Smooth muscle cell (in vitro differentiated cells): ENCODE results near the gene TREM2. TPM values are rescaled to one million over a fixed set of nuclear protein-coding genes. Genes with fewer than 3 reads are reported as not detected.

ENCODE experiments used
- DNase-seq: peaks from one replicate; lab custom pipeline; 2025; ENCODE audit not compliant: unreplicated experiment; lab: John Stamatoyannopoulos, UW
- H2AFZ ChIP-seq: fragments of 200-600 bp; sonication (generic); 2 replicates; pipeline ENCODE4 v1.6.0; 2016; ENCODE audit warnings: antibody characterized with exemption, low read depth, mild to moderate bottlenecking
- H3F3A ChIP-seq: fragments of 200-600 bp; sonication (generic); 2 replicates; pipeline ENCODE4 v1.6.0; 2017; ENCODE audit warnings: antibody characterized with exemption, low read depth
- H3K27ac ChIP-seq: fragments of 200-600 bp; sonication (generic); 2 replicates; pipeline ENCODE4 v1.5.1; 2016; ENCODE audit warnings: low read depth, mild to moderate bottlenecking
- H3K27me3 ChIP-seq: fragments of 200-600 bp; sonication (generic); 2 replicates; pipeline ENCODE4 v1.6.1; 2016; ENCODE audit warnings: low read depth, mild to moderate bottlenecking
- H3K36me3 ChIP-seq: fragments of 200-600 bp; sonication (generic); 2 replicates; pipeline ENCODE4 v1.5.1; 2016; ENCODE audit warnings: low read depth
- H3K4me1 ChIP-seq: fragments of 200-600 bp; sonication (generic); 2 replicates; pipeline ENCODE4 v1.5.1; 2016; ENCODE audit warnings: low read depth
- H3K4me2 ChIP-seq: fragments of 200-600 bp; sonication (generic); 2 replicates; pipeline ENCODE4 v1.6.0; 2016; ENCODE audit warnings: mild to moderate bottlenecking
- H3K4me3 ChIP-seq: fragments of 200-600 bp; sonication (generic); 2 replicates; pipeline ENCODE4 v1.5.1; 2016; ENCODE audit warnings: mild to moderate bottlenecking
- H3K79me2 ChIP-seq: fragments of 200-600 bp; sonication (generic); 2 replicates; pipeline ENCODE4 v1.6.0; 2016; ENCODE audit warnings: low read depth, mild to moderate bottlenecking
- H3K9ac ChIP-seq: fragments of 200-600 bp; sonication (generic); 2 replicates; pipeline ENCODE4 v1.6.0; 2016; ENCODE audit warnings: low read depth
- H3K9me3 ChIP-seq: fragments of 200-600 bp; sonication (generic); replicated peaks from 2 replicates; pipeline ENCODE4 v1.5.1; 2016; ENCODE audit warnings: low read depth
- H4K20me1 ChIP-seq: fragments of 200-600 bp; sonication (generic); 2 replicates; pipeline ENCODE4 v1.6.0; 2016; ENCODE audit warnings: low read depth
- WGBS: methylation state at CpG from one replicate; pipeline ENCODE4 v1.1.7; 2016; ENCODE audit warnings: low lambda C conversion rate; 5-methylcytosine and 5-hydroxymethylcytosine counted together
- polyA plus RNA-seq: library from polyadenylated mRNA; unstranded; fragments of >200 nt; fragmentation: Nextera tagmentation; extraction: Ambion mirVana; gene quantifications from 2 replicates; pipeline ENCODE4 v1.2.1, GENCODE V29; 2016
- total RNA-seq: library from RNA; depleted of rRNA; stranded (reverse); fragments of >200 nt; gene quantifications from 2 replicates; pipeline ENCODE4 v1.2.3, GENCODE V29; 2014
- TF ChIP-seq, protein P1 (sequence below): fragments of 200-600 bp; sonication (generic); IDR thresholded peaks from 2 replicates; pipeline ENCODE4 v1.5.1; 2017; ENCODE audit warnings: borderline replicate concordance, mild to moderate bottlenecking, antibody characterized with exemption; ENCODE audit not compliant: insufficient read depth, poor library complexity, severe bottlenecking

Gene TREM2
- total and polyA plus RNA-seq, 2 experiments from 2014 or later, result not detected

GRCh38 chr6:41184761-41185160 is 21.8 kb upstream of the TREM2 start:
- Histone ChIP-seq H3F3A (no peaks in the 10 kb centered on the region), H3K4me3 (no peak overlapping the region), H4K20me1 (no peaks in the 10 kb centered on the region), H3K27ac (no peak overlapping the region), H3K79me2 (no peaks in the 10 kb centered on the region), H3K36me3 (no peaks in the 10 kb centered on the region), H3K4me1 (no peaks in the 10 kb centered on the region), H3K9me3 (no peaks in the 10 kb centered on the region), H3K9ac (no peak overlapping the region), H3K4me2 (no peak overlapping the region), H2AFZ (no peak overlapping the region), H3K27me3 (no peaks in the 10 kb centered on the region)
- TF ChIP-seq, protein P1, sequence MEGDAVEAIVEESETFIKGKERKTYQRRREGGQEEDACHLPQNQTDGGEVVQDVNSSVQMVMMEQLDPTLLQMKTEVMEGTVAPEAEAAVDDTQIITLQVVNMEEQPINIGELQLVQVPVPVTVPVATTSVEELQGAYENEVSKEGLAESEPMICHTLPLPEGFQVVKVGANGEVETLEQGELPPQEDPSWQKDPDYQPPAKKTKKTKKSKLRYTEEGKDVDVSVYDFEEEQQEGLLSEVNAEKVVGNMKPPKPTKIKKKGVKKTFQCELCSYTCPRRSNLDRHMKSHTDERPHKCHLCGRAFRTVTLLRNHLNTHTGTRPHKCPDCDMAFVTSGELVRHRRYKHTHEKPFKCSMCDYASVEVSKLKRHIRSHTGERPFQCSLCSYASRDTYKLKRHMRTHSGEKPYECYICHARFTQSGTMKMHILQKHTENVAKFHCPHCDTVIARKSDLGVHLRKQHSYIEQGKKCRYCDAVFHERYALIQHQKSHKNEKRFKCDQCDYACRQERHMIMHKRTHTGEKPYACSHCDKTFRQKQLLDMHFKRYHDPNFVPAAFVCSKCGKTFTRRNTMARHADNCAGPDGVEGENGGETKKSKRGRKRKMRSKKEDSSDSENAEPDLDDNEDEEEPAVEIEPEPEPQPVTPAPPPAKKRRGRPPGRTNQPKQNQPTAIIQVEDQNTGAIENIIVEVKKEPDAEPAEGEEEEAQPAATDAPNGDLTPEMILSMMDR, result no peak
- DNase-seq, result no peak
- WGBS, result 93% methylated on average over 7 of the region's 7 CpGs

GRCh38 chr6:41182069-41183034 is 19.4 kb upstream of the TREM2 start:
- H3K36me3 ChIP-seq, result no peaks in the 10 kb centered on the region
- no peak for DNase-seq

GRCh38 chr6:41181566-41181965 is 18.6 kb upstream of the TREM2 start:
- Histone ChIP-seq H3K27ac (no peak overlapping the region), H3K4me1 (no peaks in the 10 kb centered on the region), H3K79me2 (no peaks in the 10 kb centered on the region), H3K4me2 (no peak overlapping the region), H3K9me3 (no peaks in the 10 kb centered on the region), H3F3A (no peaks in the 10 kb centered on the region), H3K27me3 (peaks cover 9% of the 10 kb centered on the region), H3K4me3 (no peak overlapping the region), H3K36me3 (no peaks in the 10 kb centered on the region), H3K9ac (no peak overlapping the region), H2AFZ (no peak overlapping the region), H4K20me1 (no peaks in the 10 kb centered on the region)
- WGBS, result 47% methylated on average over 1 of the region's 1 CpG
- no peak for DNase-seq
- TF ChIP-seq, protein P1, result no peak

More at GRCh38 chr6:41182069-41183034, 19.4 kb upstream of the TREM2 start:
- Histone ChIP-seq H3F3A (no peaks in the 10 kb centered on the region), H3K4me2 (no peak overlapping the region), H3K4me3 (no peak overlapping the region), H3K27ac (no peak overlapping the region), H3K27me3 (peaks cover 1% of the 10 kb centered on the region), H2AFZ (no peak overlapping the region), H4K20me1 (no peaks in the 10 kb centered on the region), H3K79me2 (no peaks in the 10 kb centered on the region), H3K4me1 (no peaks in the 10 kb centered on the region), H3K9ac (no peak overlapping the region), H3K9me3 (no peaks in the 10 kb centered on the region)
- TF ChIP-seq, protein P1, result peak; percentile 50
- WGBS, result 81% methylated on average over 4 of the region's 4 CpGs
